ENCODE results near the gene RAPGEF4.

Gene RAPGEF4

GRCh38 chr2:172917716-172918115, 182.1 kb downstream of the RAPGEF4 start:
- DNase-seq, result no peak

DNA sequence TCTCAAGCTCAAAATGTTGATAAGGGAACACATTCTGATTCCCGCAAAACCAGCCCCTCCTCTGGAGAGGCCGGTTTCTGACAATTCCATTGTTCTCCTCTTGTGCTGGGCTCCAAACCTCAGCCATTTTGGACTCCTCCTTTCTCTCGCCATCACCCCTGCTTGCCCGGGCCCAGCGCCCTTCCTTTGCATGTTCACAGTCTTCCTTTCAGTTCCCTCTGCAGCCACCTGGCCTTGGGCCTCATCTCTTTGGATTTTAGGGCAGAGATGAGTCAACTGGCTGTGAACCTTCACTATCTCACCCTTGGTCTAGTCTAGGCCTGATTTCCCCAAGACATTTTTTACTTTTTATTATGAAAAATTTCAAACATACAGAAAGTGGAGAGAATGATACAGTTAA, 184.1 kb downstream of the RAPGEF4 start:
- no peak for DNase-seq

DNA sequence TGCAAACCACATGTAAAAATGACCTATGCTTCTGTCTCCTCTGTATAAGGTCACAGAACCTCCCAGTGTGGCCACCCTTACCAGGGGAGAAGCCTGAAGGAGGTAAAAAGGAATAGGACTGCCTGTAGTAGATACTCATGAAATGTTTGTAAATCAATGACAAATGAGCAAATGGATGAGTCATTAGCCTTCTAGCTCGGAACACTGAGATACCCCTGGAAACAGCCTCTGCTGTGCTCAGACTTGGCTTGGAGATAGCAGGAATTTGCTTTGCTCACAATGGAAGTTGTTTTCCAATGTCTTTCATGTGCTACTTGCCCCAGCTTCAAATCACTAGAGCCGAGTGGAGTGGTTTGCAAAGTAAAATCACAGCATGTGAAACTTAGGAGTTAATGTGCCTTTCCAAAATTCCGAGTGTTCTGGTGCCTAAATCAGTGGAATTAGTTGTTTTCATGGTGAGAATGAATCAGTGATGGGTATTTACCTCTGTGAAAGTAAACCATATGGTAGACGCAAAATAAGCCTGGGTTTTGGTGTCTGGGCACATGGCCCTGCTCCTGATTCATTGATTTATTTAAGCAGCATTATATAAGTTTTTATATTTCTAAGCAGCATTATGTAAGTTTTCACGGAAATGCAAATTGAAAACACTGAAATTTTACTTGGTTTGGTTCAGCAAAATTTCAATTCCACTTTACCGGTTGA, 186.0 kb downstream of the RAPGEF4 start:
- no peak for DNase-seq

GRCh38 chr2:172922306-172922705, 186.7 kb downstream of the RAPGEF4 start:
- no peak for DNase-seq

DNA sequence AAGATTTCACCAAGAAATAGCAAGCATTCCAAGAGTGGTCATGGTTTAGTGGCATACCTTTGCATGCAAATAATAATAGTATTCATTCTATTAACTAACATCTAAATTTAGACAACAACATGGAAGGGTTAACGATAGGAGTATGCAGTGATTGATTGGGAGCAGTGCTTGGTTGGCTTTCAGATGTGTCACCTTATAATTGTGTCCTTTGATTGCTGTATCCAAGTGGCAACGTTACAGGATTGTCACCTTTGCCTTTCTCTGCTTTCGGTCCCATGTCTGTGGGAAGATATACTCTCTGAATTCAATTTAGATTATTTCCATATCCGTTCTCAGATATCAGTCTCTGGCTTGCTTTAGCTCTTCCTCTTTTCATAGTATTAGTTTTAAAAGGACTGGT, 187.2 kb downstream of the RAPGEF4 start:
- DNase-seq, result no peak

- no peak for DNase-seq
Measured at GRCh38 chr2:172924097-172924660, 188.5 kb downstream of the RAPGEF4 start.

GRCh38 chr2:172925600-172925999, 190.0 kb downstream of the RAPGEF4 start:
- DNase-seq, result no peak

GRCh38 chr2:172926785-172927640, 191.4 kb downstream of the RAPGEF4 start:
- no peak for DNase-seq

GRCh38 chr2:172927641-172928357, 192.2 kb downstream of the RAPGEF4 start:
- no peak for DNase-seq

- no peak for DNase-seq
Measured at GRCh38 chr2:172928756-172929155, 193.1 kb downstream of the RAPGEF4 start.

DNA sequence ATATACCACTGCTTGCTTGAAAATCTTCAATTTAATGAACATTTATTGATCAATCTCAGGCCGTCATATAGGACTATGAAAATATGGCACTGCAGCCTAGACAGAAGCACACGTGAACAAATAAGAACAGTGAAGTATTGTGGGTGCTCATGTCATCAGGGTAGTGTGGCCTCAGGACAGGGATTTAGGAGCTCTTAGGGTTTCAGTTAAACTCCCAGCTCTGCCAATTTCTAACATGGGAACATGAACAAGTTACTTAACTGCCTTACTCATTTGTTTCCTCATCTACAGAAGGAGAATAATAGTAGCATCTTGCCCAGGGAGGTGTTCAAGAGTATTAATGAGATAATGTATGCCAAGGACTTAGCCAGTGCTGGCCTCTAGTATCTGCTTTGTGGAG, 194.0 kb downstream of the RAPGEF4 start:
- DNase-seq, result no peak

- no peak for DNase-seq
Measured at GRCh38 chr2:172930871-172931255, 195.2 kb downstream of the RAPGEF4 start.

DNA sequence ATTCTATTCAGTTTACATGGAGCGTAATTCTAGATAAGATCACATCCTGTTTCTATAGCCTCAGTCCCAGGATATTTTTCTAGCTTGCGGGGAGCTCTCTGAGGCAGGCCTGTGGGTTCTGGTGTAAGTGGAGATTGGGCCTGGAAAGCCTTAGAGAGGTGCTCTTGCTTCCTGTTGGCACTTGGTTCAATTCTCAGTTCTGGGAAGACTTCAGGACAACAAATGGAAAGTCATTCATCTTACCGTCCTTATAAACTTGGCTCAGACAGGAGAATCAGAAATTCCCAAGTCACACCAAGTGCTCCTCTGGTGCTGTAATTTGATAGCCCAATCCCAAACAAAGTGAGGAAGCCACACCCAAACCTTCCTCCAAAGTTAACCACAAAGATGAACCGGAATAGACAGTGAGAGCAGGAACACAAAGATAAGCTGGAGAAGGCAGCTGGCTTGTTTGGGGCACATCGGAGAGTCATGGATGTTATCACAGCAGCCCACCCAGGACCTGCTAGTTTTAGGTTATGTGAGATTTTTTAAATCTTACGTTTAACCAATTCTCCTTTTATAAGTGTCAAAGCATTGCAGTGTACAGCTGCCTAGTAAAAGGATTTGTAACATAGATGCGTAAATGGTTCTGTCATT, 195.7 kb downstream of the RAPGEF4 start:
- DNase-seq, result no peak

- DNase-seq, result peak; percentile 4
Measured at GRCh38 chr2:172931918-172932520, 196.4 kb downstream of the RAPGEF4 start.

DNA sequence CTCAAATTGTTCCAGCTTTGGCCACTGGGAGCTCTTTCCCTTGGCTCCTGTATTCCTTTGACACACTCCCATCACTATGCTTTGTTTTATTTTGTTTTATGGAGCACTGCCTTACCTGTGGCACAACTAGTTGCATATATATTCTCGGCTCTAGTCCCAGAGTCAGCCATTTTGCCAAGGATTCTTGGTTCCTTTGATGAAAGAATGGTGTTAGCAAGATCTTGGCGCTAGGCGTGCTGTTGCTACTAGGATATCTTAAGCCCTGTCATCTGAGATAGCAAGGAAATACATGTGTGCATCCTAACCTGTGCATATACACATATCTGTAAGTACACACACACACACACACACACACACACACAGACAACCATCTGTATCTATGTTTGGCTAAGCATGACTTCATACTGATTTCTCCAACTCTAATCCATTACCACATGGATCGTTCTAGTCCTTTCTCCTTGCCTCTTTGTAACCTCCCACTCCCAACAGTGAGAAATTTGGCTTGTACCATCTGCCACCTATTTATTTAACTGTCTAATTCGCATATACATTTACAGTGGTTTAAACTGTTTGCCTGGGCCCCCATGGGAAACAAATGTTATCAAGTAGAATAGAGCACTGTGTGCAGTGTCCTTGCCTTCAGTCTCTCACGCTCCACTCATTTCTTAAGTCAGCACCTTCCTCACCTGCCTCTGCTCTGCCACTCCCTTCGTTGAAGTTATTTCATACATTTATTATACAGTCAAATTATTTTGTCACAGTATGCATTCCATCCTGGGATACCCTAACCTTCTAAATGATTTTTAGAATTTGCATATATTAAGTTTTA, 202.5 kb downstream of the RAPGEF4 start:
- DNase-seq, result no peak

- DNase-seq, result no peak
Measured at GRCh38 chr2:172938713-172939375, 203.2 kb downstream of the RAPGEF4 start.

- DNase-seq, result no peak
Measured at GRCh38 chr2:172943539-172943938, 207.9 kb downstream of the RAPGEF4 start.

DNA sequence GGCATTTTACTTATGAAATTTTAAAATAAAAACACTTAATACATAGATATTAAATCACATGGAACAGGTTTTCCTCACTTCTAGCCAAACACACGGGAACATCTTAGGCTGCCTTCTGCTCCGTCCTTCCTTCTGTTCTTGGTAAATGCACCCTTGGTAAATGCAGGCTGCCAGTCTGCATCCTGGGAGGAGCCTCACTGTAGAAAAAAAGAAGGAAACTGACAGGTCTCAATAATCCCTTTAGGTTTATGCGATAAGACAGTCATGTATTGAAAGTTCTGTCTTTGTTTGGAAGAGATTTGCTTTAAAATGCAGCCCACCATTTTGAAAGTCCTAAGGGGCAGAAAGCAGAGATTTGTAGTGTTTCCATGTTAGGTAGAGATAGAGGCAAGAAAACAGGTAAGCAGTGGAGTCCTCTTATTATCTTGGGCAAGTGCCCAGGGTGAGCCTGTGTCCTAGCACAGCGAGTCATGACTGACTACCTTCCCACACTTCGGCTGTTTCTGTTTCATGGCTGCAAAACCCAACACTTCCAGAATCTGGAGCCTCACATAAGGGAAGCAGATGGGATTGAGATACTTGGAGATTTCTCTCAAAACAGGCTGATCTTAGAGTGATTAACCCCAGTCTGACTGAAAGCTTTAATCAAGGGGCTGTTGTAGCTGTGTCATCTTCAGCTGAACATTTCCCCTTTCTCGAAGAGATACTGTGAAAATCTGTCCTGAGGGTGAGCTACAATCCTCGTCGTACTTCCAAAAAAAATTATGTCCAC, 208.6 kb downstream of the RAPGEF4 start:
- no peak for DNase-seq

DNA sequence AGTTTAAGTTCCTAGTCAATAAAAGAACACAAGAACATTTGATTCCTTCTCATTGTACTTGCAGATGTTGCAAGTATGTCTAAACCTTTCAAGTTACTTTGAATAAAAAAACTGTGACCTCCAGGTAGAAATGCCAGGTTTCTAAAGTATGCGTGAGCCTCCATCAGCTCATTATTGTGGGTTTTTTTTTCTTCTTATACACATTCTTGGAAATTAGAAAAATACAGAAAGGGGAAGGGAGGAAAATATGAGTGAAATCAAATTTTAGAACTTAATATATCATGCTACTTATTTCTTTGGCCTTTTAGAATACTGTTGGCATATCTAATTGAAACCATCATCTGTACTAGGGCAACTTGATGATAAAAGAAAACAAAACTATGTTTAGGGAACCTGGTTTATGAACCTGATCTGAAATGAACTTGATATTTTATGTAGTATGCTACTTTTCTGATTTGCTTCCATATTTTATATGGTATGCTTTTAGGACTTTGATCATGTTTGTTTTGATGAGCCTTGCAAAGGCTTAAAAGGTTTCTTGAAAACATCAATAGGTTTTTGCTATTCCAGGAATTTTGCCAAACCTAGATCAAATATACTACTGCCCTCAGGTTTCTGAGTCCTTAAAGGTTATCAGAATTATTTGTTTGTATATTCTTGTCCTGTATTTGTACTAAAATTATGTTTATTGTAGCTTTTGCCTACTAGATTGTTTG, 209.3 kb downstream of the RAPGEF4 start:
- DNase-seq, result no peak
